Measurements from ENCODE around the gene XIST. TPM values are rescaled to one million over a fixed set of nuclear protein-coding genes. Genes with fewer than 3 reads are reported as not detected.

Gene XIST
- total and polyA plus RNA-seq, 9 of the 15 experiments (the other 6 are each of a cell fraction or from before 2014, with no cell fraction given) = 22.4 to 160 (median 55.5) TPM

GRCh38 chrX:73859622-73860021 lies 7.1 kb upstream of the XIST start (continued):
- TF ChIP-seq ZNF23 (CRISPR knock-in tag; IDR thresholded peaks at IDR 0.05) (no peak), ERF (CRISPR knock-in tag; IDR thresholded peaks at IDR 0.05) (no peak), ETS1 (conservative IDR thresholded peaks at IDR 0.05; ENCODE audit: control insufficient read depth, low read depth, low read length) (no peak), ZC3H4 (CRISPR knock-in tag; IDR thresholded peaks at IDR 0.05; ENCODE audit: borderline replicate concordance) (no peak), ARID2 (IDR thresholded peaks at IDR 0.05) (no peak)

- no peaks in the 10 kb centered on the region for H3K9me1 ChIP-seq (ENCODE audit: control insufficient read depth, insufficient read depth, low read length)
- no peaks in the 10 kb centered on the region; the same call in 1 of the 2 replicates for H4K20me1 ChIP-seq (replicated peaks; ENCODE audit: control insufficient read depth, insufficient read depth, low read length)
- no TSS peak for BruUV-seq (replicated peaks)
- H3K36me3 ChIP-seq (ENCODE audit: control insufficient read depth, insufficient read depth, low read length) = no peaks in the 10 kb centered on the region
- ATAC-seq (peak; percentile 45; the same call in 2 of the 3 replicates), DNase-seq (ENCODE audit: extremely low read depth in 1 of 4, low spot score in 3 of 4) (peak; percentile 17 to 65 (median 18)), FAIRE-seq (peak; percentile 93)
- no peaks in the 10 kb centered on the region for H3K27me3 ChIP-seq (ENCODE audit: control insufficient read depth in 2 of 2, insufficient read depth in 2 of 2, low read length in 2 of 2)
- CTCF ChIA-PET (ENCODE audit: low intra/inter-chr PET ratio) = interaction anchor here (0.7 to 1.7 kb wide), 6 partner anchors 159 to 527 kb away, joined by 3 to 14 read pairs (median 4); no protein-coding TSS in a partner anchor
- no peak overlapping the region for H2AFZ ChIP-seq (ENCODE audit: low read depth, low read length)
- H3K4me1 ChIP-seq (replicated peaks in 1 of 2; ENCODE audit: control insufficient read depth in 2 of 2, insufficient read depth in 2 of 2, low read length in 2 of 2) = no peaks in the 10 kb centered on the region
- WGBS (ENCODE audit: insufficient coverage, low coverage, missing lambda C conversion rate) = 0% methylated on average over 2 of the region's 2 CpGs
- H3K9ac ChIP-seq (ENCODE audit: insufficient read depth in 1 of 2, low read depth in 2 of 2, low read length in 2 of 2) = no peak overlapping the region
- no peak overlapping the region for H3K27ac ChIP-seq (ENCODE audit: extremely low read depth, low read depth, low read length)
- intact Hi-C loops (cut with micrococcal nuclease) (loop anchor here (1.0 to 2.0 kb wide), 5 partner anchors 160 to 695 kb away; no protein-coding TSS in a partner anchor), in situ Hi-C loops (cut with MboI) (loop anchor here (10.0 kb wide), 2 partner anchors 159 to 489 kb away; no protein-coding TSS in a partner anchor)
- POLR2A ChIA-PET = no interaction called here
- no peak overlapping the region for H3K4me3 ChIP-seq
- H3K4me2 ChIP-seq (ENCODE audit: insufficient read depth, low read length) = no peak overlapping the region
- no peaks in the 10 kb centered on the region for H3K9me3 ChIP-seq (replicated peaks; ENCODE audit: control insufficient read depth, insufficient read depth, low read depth, low read length)
- peaks cover 19% of the 10 kb centered on the region for H3K79me2 ChIP-seq (ENCODE audit: control insufficient read depth, insufficient read depth, low read length)
- TF ChIP-seq ARID2 (IDR thresholded peaks at IDR 0.05) = peak; percentile 79; the same call in 1 of the 2 replicates
- peak; percentile 78 to 87 for TF ChIP-seq RAD21 (CRISPR knock-in tag; conservative IDR thresholded peaks at IDR 0.05 in 1 of 2, IDR thresholded peaks at IDR 0.05 in 1 of 2)
- TF ChIP-seq NFIC (IDR thresholded peaks at IDR 0.05) = peak; percentile 50
- 0 out of 2 replicates have a peak, but pooled peaks have one; percentile 47 for TF ChIP-seq CC2D1A (IDR thresholded peaks at IDR 0.05)
- peak; percentile 90 for TF ChIP-seq SMC3 (conservative IDR thresholded peaks at IDR 0.05; ENCODE audit: insufficient read depth, low read depth, low read length)
- peak; percentile 73 for TF ChIP-seq DEAF1 (CRISPR knock-in tag; IDR thresholded peaks at IDR 0.05)
- no peak for TF ChIP-seq USF1 (CRISPR knock-in tag; IDR thresholded peaks at IDR 0.05)
- peak; percentile 68 to 79 (median 72) for TF ChIP-seq CTCF (IDR thresholded peaks at IDR 0.05 in 2 of 3, conservative IDR thresholded peaks at IDR 0.05 in 1 of 3; ENCODE audit: insufficient read depth in 2 of 3, low read depth in 1 of 3, low read length in 3 of 3)
- no peak for TF ChIP-seq PHF21A (IDR thresholded peaks at IDR 0.05; ENCODE audit: borderline replicate concordance, low read depth)
- TF ChIP-seq, protein P1, sequence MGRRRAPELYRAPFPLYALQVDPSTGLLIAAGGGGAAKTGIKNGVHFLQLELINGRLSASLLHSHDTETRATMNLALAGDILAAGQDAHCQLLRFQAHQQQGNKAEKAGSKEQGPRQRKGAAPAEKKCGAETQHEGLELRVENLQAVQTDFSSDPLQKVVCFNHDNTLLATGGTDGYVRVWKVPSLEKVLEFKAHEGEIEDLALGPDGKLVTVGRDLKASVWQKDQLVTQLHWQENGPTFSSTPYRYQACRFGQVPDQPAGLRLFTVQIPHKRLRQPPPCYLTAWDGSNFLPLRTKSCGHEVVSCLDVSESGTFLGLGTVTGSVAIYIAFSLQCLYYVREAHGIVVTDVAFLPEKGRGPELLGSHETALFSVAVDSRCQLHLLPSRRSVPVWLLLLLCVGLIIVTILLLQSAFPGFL (CRISPR knock-in tag; IDR thresholded peaks at IDR 0.05) = no peak
These were observed 3.0 kb upstream of the XIST start for GRCh38 chrX:73855546-73855945.

All from K562 (cell line).